H9 (cell line): ENCODE measurements around the gene TRIO. TPM values are rescaled to one million over a fixed set of nuclear protein-coding genes. Genes with fewer than 3 reads are reported as not detected.

ENCODE experiments used
- DNase-seq: peaks from one replicate; pipeline ENCODE4 v3.0.0-alpha.2; 2017
- H2AFZ ChIP-seq: one replicate; pipeline ENCODE4 v1.6.1; 2013; ENCODE audit warnings: mild to moderate bottlenecking, low read length, control low read depth, moderate library complexity
- H2AK5ac ChIP-seq: 2 replicates; pipeline ENCODE4 v1.6.1; 2013; ENCODE audit warnings: low read length, control low read depth, mixed read lengths; ENCODE audit not compliant: insufficient read length
- H2BK120ac ChIP-seq: one replicate; pipeline ENCODE4 v1.6.1; 2013; ENCODE audit warnings: low read depth, mild to moderate bottlenecking, low read length, control low read depth, inconsistent platforms; ENCODE audit not compliant: poor library complexity, severe bottlenecking
- H2BK12ac ChIP-seq: 2 replicates; pipeline ENCODE4 v1.6.1; 2013; ENCODE audit warnings: low read length, control low read depth, mixed read lengths, low read depth; ENCODE audit not compliant: insufficient read length
- H2BK15ac ChIP-seq: 2 replicates; pipeline ENCODE4 v1.6.1; 2013; ENCODE audit warnings: low read depth, low read length, control low read depth
- H2BK20ac ChIP-seq: one replicate; pipeline ENCODE4 v1.6.1; 2013; ENCODE audit warnings: low read depth, mild to moderate bottlenecking, low read length, control low read depth, inconsistent platforms; ENCODE audit not compliant: poor library complexity, severe bottlenecking
- H2BK5ac ChIP-seq: 2 replicates; pipeline ENCODE4 v1.6.1; 2013; ENCODE audit warnings: low read length, control low read depth, mixed read lengths; ENCODE audit not compliant: insufficient read length
- H3K14ac ChIP-seq: 2 replicates; pipeline ENCODE4 v1.6.1; 2013; ENCODE audit warnings: low read length, control low read depth; ENCODE audit not compliant: insufficient read depth
- H3K18ac ChIP-seq: 2 replicates; pipeline ENCODE4 v1.6.1; 2013; ENCODE audit warnings: low read depth, mild to moderate bottlenecking, mixed read lengths, low read length, control low read depth; ENCODE audit not compliant: insufficient read length
- H3K23ac ChIP-seq: 2 replicates; pipeline ENCODE4 v1.6.1; 2013; ENCODE audit warnings: low read length, control low read depth, mixed read lengths, low read depth; ENCODE audit not compliant: insufficient read length
- H3K23me2 ChIP-seq: 2 replicates; pipeline ENCODE4 v1.6.1; 2013; ENCODE audit warnings: low read depth, mild to moderate bottlenecking, mixed read lengths, low read length, control low read depth; ENCODE audit not compliant: insufficient read length, poor library complexity, severe bottlenecking
- H3K27ac ChIP-seq: 2 replicates; pipeline ENCODE4 v1.5.1; 2013; ENCODE audit warnings: low read length, control low read depth, mixed read lengths, low read depth; ENCODE audit not compliant: insufficient read length
- H3K27me3 ChIP-seq: 2 replicates; pipeline ENCODE4 v1.6.1; 2013; ENCODE audit warnings: low read length, control low read depth, inconsistent platforms; ENCODE audit not compliant: insufficient read depth
- H3K4ac ChIP-seq: 2 replicates; pipeline ENCODE4 v1.6.1; 2013; ENCODE audit warnings: low read depth, mild to moderate bottlenecking, control low read depth, inconsistent platforms, low read length, moderate library complexity
- H3K4me1 ChIP-seq: 2 replicates; pipeline ENCODE4 v1.6.1; 2013; ENCODE audit warnings: low read length, control low read depth, inconsistent platforms; ENCODE audit not compliant: insufficient read depth
- H3K4me2 ChIP-seq: 2 replicates; pipeline ENCODE4 v1.6.1; 2013; ENCODE audit warnings: low read length, control low read depth, mixed read lengths; ENCODE audit not compliant: insufficient read length, insufficient read depth
- H3K56ac ChIP-seq: 2 replicates; pipeline ENCODE4 v1.6.1; 2013; ENCODE audit warnings: low read depth, mild to moderate bottlenecking, mixed read lengths, low read length, control low read depth; ENCODE audit not compliant: insufficient read length
- H3K79me1 ChIP-seq: 2 replicates; pipeline ENCODE4 v1.6.1; 2013; ENCODE audit warnings: low read depth, mild to moderate bottlenecking, moderate library complexity, low read length, control low read depth, inconsistent platforms; ENCODE audit not compliant: insufficient read depth, poor library complexity, severe bottlenecking
- H3K79me2 ChIP-seq: 2 replicates; pipeline ENCODE4 v1.6.1; 2013; ENCODE audit warnings: low read length, control low read depth, inconsistent platforms; ENCODE audit not compliant: insufficient read depth
- H3K9ac ChIP-seq: 2 replicates; pipeline ENCODE4 v1.6.1; 2013; ENCODE audit warnings: low read length, control low read depth, mixed read lengths; ENCODE audit not compliant: insufficient read length; ENCODE audit errors: extremely low read depth
- H3K9me3 ChIP-seq: one replicate; pipeline ENCODE4 v1.6.1; 2013; ENCODE audit warnings: low read depth, low read length, inconsistent platforms; ENCODE audit not compliant: control insufficient read depth
- H3T11ph ChIP-seq: one replicate; pipeline ENCODE4 v1.6.1; 2013; ENCODE audit warnings: mild to moderate bottlenecking, low read length, control low read depth, inconsistent platforms
- H4K20me1 ChIP-seq: one replicate; pipeline ENCODE4 v1.6.1; 2013; ENCODE audit not compliant: control insufficient read depth, insufficient read length, insufficient read depth
- H4K5ac ChIP-seq: 2 replicates; pipeline ENCODE4 v1.6.1; 2013; ENCODE audit warnings: low read depth, mild to moderate bottlenecking, mixed read lengths, low read length, control low read depth; ENCODE audit not compliant: insufficient read length
- H4K8ac ChIP-seq: replicated peaks from 2 replicates; pipeline ENCODE4 v1.6.1; 2013; ENCODE audit warnings: low read length, control low read depth, mixed read lengths, low read depth; ENCODE audit not compliant: insufficient read length
- H4K91ac ChIP-seq: 2 replicates; pipeline ENCODE4 v1.6.1; 2013; ENCODE audit warnings: low read depth, mild to moderate bottlenecking, moderate library complexity, mixed read lengths, low read length, control low read depth; ENCODE audit not compliant: insufficient read length
- H3K27ac Mint-ChIP-seq, 3 experiments: 2 replicates in 2 of 3; 3 replicates in 1 of 3; pipeline ENCODE4 v1.8.0; 2020 to 2021; ENCODE audit warnings: mixed read lengths in 3 of 3, mild to moderate bottlenecking in 1 of 3, moderate library complexity in 1 of 3
- H3K27me3 Mint-ChIP-seq: 2 replicates; pipeline ENCODE4 v1.8.0; 2021; ENCODE audit warnings: low read depth, mild to moderate bottlenecking, moderate library complexity, mixed read lengths
- H3K36me3 Mint-ChIP-seq, 3 experiments: 2 replicates in 2 of 3; 3 replicates in 1 of 3; pipeline ENCODE4 v1.8.0; 2020 to 2021; ENCODE audit warnings: low read depth in 3 of 3, mixed read lengths in 3 of 3; ENCODE audit not compliant: insufficient read depth in 1 of 3
- H3K4me1 Mint-ChIP-seq, 2 experiments: 2 replicates each; pipeline ENCODE4 v1.8.0; 2020; ENCODE audit warnings: mixed read lengths in 2 of 2
- H3K4me3 Mint-ChIP-seq, 2 experiments: 2 replicates in 1 of 2; 3 replicates in 1 of 2; pipeline ENCODE4 v1.8.0; 2020 to 2021; ENCODE audit warnings: mild to moderate bottlenecking in 2 of 2, mixed read lengths in 2 of 2, moderate library complexity in 1 of 2
- H3K9me3 Mint-ChIP-seq, 2 experiments: 2 replicates in 1 of 2; 3 replicates in 1 of 2; pipeline ENCODE4 v1.8.0; 2020; ENCODE audit warnings: mild to moderate bottlenecking in 2 of 2, mixed read lengths in 2 of 2, moderate library complexity in 1 of 2
- WGBS: extraction: QIAGEN DNeasy Blood & Tissue Kit; methylation state at CpG from one replicate; pipeline ENCODE4 v1.1.7; 2013; ENCODE audit warnings: missing lambda C conversion rate, low lambda C conversion rate, mixed read lengths; ENCODE audit not compliant: insufficient read length; ENCODE audit errors: extremely low coverage; 5-methylcytosine and 5-hydroxymethylcytosine counted together
- total RNA-seq: library from RNA; stranded (reverse); gene quantifications from 2 replicates; pipeline ENCODE4 v1.2.1, GENCODE V29; 2021
- TF ChIP-seq, protein P1 (sequence below): fragments of 200-600 bp; sonication (generic); conservative IDR thresholded peaks from 3 replicates; pipeline ENCODE4 v1.8.0; 2021; ENCODE audit warnings: antibody characterized with exemption, mild to moderate bottlenecking

The TRIO gene
- total RNA-seq, 1 experiment from 2014 or later = 87.8 TPM

DNA sequence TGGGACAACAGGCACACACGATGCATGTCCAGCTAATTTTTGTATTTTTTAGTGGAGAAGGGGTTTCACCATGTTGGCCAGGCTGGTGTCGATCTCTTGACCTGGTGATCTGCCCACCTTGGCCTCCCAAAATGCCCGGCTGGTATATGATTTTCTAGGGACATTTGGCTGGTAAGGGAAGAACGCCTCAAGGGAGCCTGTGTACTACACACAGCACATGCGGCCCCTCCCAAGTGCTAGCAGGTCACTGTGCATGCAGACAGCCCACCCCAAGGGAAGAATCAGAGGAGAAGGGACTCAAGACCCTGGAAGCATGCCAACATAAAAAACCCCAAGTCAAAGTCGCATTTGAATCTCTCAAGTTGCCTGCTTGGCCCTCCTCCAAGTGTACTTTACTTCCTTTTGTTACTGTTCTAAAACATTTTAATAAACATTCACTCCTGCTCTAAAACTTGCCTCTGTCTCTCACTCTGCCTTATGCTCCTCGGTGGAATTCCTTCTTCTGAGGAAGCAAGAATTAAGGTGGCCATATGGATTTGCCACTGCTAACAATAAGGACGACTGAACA is 414.1 kb downstream of the TRIO start:
- WGBS = no CpG with 5 or more reads among the region's 8 CpGs
- H3K23me2 ChIP-seq = no peaks in the 10 kb centered on the region
- H3K36me3 Mint-ChIP-seq = no peaks in the 10 kb centered on the region
- H4K91ac ChIP-seq = no peak overlapping the region
- no peak overlapping the region for H2BK20ac ChIP-seq
- H3K56ac ChIP-seq = no peak overlapping the region
- TF ChIP-seq, protein P1, sequence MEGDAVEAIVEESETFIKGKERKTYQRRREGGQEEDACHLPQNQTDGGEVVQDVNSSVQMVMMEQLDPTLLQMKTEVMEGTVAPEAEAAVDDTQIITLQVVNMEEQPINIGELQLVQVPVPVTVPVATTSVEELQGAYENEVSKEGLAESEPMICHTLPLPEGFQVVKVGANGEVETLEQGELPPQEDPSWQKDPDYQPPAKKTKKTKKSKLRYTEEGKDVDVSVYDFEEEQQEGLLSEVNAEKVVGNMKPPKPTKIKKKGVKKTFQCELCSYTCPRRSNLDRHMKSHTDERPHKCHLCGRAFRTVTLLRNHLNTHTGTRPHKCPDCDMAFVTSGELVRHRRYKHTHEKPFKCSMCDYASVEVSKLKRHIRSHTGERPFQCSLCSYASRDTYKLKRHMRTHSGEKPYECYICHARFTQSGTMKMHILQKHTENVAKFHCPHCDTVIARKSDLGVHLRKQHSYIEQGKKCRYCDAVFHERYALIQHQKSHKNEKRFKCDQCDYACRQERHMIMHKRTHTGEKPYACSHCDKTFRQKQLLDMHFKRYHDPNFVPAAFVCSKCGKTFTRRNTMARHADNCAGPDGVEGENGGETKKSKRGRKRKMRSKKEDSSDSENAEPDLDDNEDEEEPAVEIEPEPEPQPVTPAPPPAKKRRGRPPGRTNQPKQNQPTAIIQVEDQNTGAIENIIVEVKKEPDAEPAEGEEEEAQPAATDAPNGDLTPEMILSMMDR = no peak
- H2BK5ac ChIP-seq = no peak overlapping the region
- no peaks in the 10 kb centered on the region for H3K9me3 ChIP-seq
- H2BK120ac ChIP-seq = no peak overlapping the region
- no peak overlapping the region for H3K23ac ChIP-seq
- H3K4me3 Mint-ChIP-seq = no peak overlapping the region
- H4K8ac ChIP-seq = no peak overlapping the region
- H3K4me2 ChIP-seq = no peak overlapping the region
- no peaks in the 10 kb centered on the region for H3K27me3 ChIP-seq
- no peak for DNase-seq
- H3K27ac Mint-ChIP-seq = peak overlapping the region in 1 of 3 experiments; percentile 56; a peak in 1 of 7 replicates
- H3K14ac ChIP-seq = no peak overlapping the region
- peaks cover 2% of the 10 kb centered on the region; the same call in 1 of the 2 replicates for H3K27me3 Mint-ChIP-seq
- no peaks in the 10 kb centered on the region for H3K79me2 ChIP-seq
- no peak overlapping the region for H3K27ac ChIP-seq
- H3K9me3 Mint-ChIP-seq = no peaks in the 10 kb centered on the region
- no peak overlapping the region for H3K4ac ChIP-seq
- no peak overlapping the region for H2AFZ ChIP-seq
- H2BK15ac ChIP-seq = no peak overlapping the region
- no peak overlapping the region for H2AK5ac ChIP-seq
- no peaks in the 10 kb centered on the region for H3K4me1 Mint-ChIP-seq
- no peak overlapping the region for H3K9ac ChIP-seq
- H3T11ph ChIP-seq = no peak overlapping the region
- H2BK12ac ChIP-seq = no peak overlapping the region
- H3K18ac ChIP-seq = no peak overlapping the region
- no peaks in the 10 kb centered on the region for H3K4me1 ChIP-seq
- H4K5ac ChIP-seq = no peak overlapping the region
- no peaks in the 10 kb centered on the region for H3K79me1 ChIP-seq
- no peaks in the 10 kb centered on the region for H4K20me1 ChIP-seq
